Fibroblast of the aortic adventitia (primary cell): Measurements from ENCODE around the gene COG6. TPM values are rescaled to one million over a fixed set of nuclear protein-coding genes. Genes with fewer than 3 reads are reported as not detected.

Source experiments
- DNase-seq: peaks from one replicate; pipeline ENCODE4 v3.0.0-alpha.2; 2010; ENCODE audit warnings: low read depth
- H3K4me3 ChIP-seq: 2 replicates; pipeline ENCODE4 v1.5.1; 2011; ENCODE audit warnings: low read depth, mild to moderate bottlenecking, control low read depth, low read length, moderate library complexity
- total RNA-seq: library from RNA; depleted of rRNA; stranded (reverse); fragments of >200 nt; gene quantifications from 2 replicates; pipeline ENCODE4 v1.2.3, GENCODE V29; 2012; ENCODE audit warnings: low replicate concordance
- TF ChIP-seq, protein P1 (sequence below): IDR thresholded peaks from 2 replicates; pipeline ENCODE4 v1.5.1; 2011; ENCODE audit warnings: mild to moderate bottlenecking, low read length, control low read depth, inconsistent platforms; ENCODE audit not compliant: insufficient read depth

The COG6 gene
- 33.5 and 41.4 TPM in 2 replicates for total RNA-seq

DNA sequence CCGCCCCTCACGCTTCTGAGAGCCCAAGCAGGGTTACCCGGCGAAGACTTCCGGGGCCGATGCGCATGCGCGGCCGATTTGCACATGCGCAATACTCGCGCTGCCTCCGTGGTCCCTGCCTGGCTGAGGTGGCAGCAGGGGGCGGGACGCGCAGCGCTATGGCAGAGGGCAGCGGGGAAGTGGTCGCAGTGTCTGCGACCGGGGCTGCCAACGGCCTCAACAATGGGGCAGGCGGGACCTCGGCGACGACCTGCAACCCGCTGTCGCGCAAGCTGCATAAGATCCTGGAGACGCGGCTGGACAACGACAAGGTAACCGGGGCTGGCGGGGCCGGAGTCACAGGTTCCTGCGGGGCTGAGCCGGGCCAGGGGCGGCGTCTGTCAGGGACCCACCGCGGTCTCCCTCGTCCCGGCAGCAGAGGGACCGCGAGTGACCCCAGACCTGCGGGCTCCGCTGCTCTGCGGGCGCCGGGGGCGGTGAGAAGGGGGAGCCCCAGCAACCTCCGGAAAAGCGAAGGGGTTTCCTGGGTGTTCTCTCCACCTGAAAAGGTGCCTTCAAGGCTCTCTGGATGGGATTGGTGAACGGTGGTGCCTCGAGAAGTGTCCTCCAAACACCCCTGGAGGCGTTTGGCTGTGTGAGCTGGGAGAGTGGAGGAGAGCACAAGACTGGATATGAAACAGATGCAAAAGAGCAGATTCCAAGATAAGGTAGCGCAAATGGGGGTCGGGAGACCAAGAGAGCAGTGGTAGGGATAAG, at the start of gene COG6:
Gene COG6, plus strand, starts transcription at position 94 of the 756 bp plus-strand sequence. Its CDS starts 65 bp downstream, at position 159.
- peak within 1 kb of the TSS; percentile 94 for H3K4me3 ChIP-seq
- DNase-seq: peak; percentile 86
- TF ChIP-seq, protein P1, sequence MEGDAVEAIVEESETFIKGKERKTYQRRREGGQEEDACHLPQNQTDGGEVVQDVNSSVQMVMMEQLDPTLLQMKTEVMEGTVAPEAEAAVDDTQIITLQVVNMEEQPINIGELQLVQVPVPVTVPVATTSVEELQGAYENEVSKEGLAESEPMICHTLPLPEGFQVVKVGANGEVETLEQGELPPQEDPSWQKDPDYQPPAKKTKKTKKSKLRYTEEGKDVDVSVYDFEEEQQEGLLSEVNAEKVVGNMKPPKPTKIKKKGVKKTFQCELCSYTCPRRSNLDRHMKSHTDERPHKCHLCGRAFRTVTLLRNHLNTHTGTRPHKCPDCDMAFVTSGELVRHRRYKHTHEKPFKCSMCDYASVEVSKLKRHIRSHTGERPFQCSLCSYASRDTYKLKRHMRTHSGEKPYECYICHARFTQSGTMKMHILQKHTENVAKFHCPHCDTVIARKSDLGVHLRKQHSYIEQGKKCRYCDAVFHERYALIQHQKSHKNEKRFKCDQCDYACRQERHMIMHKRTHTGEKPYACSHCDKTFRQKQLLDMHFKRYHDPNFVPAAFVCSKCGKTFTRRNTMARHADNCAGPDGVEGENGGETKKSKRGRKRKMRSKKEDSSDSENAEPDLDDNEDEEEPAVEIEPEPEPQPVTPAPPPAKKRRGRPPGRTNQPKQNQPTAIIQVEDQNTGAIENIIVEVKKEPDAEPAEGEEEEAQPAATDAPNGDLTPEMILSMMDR: no peak

DNA sequence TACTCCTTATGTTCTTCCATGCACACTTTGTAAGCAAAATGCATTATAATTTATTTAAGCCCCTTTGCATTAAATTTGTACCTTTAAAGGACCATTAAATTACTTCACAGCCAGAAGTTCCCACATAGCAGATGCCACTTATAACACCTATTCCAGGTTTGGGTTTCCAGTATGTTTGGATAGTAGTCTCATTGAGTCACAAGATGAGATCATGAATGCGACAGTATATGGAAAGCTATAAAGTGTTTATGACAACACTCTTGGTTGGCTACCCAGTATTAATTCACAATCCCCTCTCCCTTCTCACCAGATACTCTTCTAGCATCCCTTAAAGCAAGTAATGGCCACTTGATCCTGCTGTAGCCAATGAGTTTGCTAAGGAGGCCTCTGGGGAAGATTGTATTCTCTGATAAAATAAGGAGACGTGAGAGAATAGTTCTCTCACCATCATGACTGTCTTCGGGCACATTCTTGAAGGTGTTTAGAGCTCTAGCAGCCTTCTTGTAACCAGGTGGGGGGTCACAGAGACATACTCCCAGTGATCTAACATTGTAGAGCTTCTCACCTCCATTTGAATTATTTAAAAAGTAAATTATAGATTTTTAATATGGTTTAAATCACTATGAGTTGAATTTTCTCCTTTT, 49.7 kb upstream of the COG6 start:
- DNase-seq: no peak
- TF ChIP-seq, protein P1: no peak
- no peak overlapping the region for H3K4me3 ChIP-seq

DNA sequence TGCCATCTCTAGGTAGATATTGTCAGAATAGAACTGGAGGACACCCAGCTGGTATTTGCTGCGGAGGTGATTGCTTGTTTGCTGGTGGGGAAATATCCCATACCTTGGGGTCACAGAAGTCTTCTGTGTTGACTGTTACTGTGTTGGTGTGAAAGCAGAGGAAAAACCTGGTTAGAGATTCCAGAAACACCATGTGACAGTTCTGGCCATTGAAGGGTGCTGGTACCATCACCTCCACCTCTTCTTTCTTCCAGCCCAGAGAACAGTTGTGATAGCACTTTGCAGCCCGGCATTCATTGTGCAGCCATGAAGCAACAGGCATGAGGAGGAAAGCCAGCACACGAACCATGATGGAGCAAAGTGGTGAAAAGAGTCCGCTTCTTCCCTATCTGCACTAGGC, 47.6 kb upstream of the COG6 start:
- H3K4me3 ChIP-seq: no peak overlapping the region
- TF ChIP-seq, protein P1: no peak
- no peak for DNase-seq

DNA sequence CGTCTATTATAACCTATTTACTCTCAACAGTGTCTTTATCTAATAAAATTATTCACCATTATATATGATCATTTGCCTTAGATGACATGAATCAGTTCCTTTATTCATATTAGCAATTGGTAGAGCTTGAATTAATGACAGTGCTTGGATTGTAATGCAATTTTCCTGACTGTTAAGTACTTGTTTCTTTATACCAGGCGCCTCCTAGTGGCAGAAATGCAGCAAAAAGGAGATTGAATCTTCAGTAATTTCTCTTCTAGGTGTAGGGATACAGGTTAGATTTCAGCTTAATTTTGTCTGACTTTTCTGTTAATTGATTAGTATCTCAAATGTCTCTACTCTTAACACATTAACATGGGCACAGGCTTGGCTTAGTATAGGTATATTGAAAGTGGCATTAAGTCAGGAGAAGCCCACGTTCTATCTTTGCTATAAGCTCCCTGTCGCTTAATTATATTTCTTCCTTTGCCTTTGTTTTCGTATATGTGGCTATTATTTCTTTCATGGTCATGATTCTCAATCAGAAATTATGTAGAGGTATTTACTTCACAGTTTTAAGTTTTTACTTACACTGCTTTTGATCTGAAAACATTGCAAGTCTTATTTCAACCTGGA, 43.3 kb upstream of the COG6 start:
- peak; percentile 87 for DNase-seq
- TF ChIP-seq, protein P1: peak; percentile 72
- no peak overlapping the region for H3K4me3 ChIP-seq

DNA sequence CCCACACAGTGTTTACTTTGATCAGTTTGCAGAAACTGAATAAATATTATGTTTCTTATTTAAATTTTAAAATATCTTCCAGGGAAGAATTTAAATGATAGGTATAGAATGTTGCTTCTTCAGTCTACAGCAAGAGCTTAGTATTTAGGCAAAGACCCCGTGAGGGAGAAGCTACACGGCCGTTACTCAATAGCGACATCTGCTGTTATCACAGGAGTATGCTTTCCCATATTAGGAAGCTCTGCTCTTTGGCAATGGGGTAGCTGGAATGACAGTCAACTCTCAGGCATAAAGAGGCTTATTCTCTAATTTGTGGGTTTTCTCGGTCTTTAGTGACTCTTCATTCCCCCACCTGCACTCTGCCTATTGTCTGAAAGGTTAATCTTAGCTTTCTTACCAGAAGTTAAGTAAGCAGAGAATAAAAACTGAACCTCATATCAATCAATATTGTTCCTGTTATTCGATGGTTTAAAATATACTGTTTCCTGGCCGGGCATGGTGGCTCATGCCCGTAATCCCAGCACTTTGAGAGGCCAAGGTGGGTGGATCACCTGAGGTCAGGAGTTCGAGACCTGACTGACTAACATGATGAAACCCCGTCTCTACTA, 39.3 kb upstream of the COG6 start:
- TF ChIP-seq, protein P1: peak; percentile 98

DNA sequence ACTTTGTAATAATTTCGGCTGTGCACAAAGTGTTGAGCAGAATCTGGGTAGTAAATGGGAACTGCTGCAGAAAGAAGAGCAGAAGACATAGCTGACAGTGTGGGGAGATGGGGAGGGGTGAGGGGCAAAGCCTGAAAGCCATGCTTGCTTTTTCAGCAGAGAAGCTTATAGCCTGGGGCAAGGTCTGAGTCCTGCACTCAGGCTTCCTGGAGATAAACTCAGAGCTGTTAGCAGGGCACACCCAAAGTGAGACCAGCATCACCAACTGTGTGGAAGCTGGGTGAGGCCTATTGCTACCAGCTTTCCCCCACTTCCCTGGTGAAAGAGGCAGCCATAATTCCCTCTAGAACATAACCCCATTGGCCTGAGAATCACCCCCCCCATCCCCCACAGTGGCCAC, 36.9 kb upstream of the COG6 start:
- no peak for DNase-seq
- TF ChIP-seq, protein P1: no peak
- H3K4me3 ChIP-seq: no peak overlapping the region

More for the DNA sequence above, 39.3 kb upstream of the COG6 start:
- H3K4me3 ChIP-seq: no peak overlapping the region
- DNase-seq: peak; percentile 82
